Measurements from ENCODE around the gene THSD8.
A peak's percentile ranks its signal among the peaks of the same experiment; 100 is the strongest.

GRCh38 chr19:12782424-12783290 is 19.2 kb upstream of the THSD8 start:
- TF ChIP-seq RAD21 (IDR thresholded peaks at IDR 0.05; ENCODE audit: low read depth) (no peak; the same call in 1 of the 2 replicates), YY1 (IDR thresholded peaks at IDR 0.05; ENCODE audit: low read depth) (peak; percentile 14; the same call in 1 of the 2 replicates), EP300 (IDR thresholded peaks at IDR 0.05; ENCODE audit: borderline replicate concordance) (peak; percentile 64; the same call in 1 of the 2 replicates), EGR1 (IDR thresholded peaks at IDR 0.05) (peak; percentile 100), ZBTB7A (IDR thresholded peaks at IDR 0.05; ENCODE audit: low read depth) (peak; percentile 99), TAF1 (IDR thresholded peaks at IDR 0.05; ENCODE audit: low read depth) (no peak; the same call in 1 of the 2 replicates), NFIC (IDR thresholded peaks at IDR 0.05) (peak; percentile 7; the same call in 1 of the 2 replicates)
- TF ChIP-seq, protein P1, sequence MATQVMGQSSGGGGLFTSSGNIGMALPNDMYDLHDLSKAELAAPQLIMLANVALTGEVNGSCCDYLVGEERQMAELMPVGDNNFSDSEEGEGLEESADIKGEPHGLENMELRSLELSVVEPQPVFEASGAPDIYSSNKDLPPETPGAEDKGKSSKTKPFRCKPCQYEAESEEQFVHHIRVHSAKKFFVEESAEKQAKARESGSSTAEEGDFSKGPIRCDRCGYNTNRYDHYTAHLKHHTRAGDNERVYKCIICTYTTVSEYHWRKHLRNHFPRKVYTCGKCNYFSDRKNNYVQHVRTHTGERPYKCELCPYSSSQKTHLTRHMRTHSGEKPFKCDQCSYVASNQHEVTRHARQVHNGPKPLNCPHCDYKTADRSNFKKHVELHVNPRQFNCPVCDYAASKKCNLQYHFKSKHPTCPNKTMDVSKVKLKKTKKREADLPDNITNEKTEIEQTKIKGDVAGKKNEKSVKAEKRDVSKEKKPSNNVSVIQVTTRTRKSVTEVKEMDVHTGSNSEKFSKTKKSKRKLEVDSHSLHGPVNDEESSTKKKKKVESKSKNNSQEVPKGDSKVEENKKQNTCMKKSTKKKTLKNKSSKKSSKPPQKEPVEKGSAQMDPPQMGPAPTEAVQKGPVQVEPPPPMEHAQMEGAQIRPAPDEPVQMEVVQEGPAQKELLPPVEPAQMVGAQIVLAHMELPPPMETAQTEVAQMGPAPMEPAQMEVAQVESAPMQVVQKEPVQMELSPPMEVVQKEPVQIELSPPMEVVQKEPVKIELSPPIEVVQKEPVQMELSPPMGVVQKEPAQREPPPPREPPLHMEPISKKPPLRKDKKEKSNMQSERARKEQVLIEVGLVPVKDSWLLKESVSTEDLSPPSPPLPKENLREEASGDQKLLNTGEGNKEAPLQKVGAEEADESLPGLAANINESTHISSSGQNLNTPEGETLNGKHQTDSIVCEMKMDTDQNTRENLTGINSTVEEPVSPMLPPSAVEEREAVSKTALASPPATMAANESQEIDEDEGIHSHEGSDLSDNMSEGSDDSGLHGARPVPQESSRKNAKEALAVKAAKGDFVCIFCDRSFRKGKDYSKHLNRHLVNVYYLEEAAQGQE (IDR thresholded peaks at IDR 0.05; ENCODE audit: low read depth) = no peak
- TF ChIP-seq, protein P2, sequence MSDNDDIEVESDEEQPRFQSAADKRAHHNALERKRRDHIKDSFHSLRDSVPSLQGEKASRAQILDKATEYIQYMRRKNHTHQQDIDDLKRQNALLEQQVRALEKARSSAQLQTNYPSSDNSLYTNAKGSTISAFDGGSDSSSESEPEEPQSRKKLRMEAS (IDR thresholded peaks at IDR 0.05) = peak; percentile 76
- TF ChIP-seq, protein P3, sequence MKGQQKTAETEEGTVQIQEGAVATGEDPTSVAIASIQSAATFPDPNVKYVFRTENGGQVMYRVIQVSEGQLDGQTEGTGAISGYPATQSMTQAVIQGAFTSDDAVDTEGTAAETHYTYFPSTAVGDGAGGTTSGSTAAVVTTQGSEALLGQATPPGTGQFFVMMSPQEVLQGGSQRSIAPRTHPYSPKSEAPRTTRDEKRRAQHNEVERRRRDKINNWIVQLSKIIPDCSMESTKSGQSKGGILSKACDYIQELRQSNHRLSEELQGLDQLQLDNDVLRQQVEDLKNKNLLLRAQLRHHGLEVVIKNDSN (IDR thresholded peaks at IDR 0.05) = 0 out of 2 replicates have a peak, but pooled peaks have one; percentile 30
